TTC549 (cell line): ENCODE results near the gene PRKCQ.

Experiments
- FAIRE-seq: peaks from 2 replicates; lab custom pipeline; 2012; peaks lifted over from hg19 to GRCh38; lab: Jason Lieb, UNC

Gene PRKCQ

DNA sequence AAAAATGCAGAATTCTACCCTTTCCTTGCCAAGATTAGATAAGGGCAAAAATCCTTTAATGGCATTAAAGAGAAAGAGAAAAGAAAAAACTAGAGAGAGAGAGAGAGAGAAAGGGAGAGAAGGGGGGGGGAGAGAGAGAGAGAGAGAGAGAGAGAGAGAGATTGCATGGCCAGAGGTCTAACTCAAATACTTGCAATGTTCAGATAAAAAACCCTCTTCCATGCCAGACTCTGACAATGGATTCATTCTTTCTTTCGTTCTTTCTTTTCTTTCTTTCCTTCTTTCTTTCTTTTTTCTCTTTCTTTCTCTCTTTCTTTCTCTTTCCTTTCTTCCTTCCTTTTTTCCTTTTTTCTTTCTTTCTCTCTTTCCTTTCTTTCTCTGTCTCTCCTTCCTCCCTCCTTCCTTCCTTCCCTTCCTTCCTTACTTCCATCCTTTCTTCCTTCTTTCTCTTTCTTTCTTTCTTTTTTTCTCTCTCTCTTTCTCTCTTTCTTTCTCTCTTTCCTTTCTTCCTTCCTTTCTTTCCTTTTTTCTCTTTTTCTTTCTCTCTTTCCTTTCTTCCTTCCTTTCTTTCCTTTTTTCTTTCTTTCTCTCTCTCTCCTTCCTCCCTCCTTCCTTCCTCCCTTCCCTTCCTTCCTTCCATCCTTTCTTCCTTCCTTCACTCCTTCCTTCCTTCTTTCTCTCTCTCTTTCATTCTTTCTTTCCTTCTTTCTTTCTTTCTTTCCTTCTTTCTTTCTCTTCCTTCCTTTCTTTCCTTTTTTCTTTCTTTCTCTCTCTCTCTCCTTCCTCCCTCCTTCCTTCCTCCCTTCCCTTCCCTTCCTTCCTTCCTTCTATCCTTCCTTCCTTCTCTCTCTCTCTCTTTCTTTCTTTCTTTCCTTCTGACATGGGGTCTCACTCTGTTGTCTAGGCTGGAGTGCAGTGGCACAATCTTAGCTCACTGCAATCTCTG, 175.7 kb downstream of the PRKCQ start:
- no peak for FAIRE-seq

DNA sequence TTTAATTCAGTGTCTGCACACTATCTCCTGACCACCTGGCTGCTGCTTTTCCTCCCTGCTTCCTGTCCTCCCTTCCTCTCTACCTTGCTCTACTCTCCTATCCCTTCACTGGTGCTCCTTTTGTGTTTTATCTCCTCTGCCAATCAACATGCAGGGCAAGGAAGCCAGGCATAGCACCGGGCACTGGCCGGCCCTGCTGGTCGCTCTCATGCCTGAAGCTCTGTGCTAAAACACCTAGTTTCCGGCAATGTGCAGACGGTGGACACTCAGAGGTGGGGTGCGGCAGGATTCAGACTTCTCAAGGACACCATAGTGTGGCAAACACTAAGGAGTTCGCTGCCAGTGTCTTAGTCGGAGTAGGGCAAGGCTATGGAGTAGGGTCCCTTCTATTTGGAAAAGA, 177.1 kb downstream of the PRKCQ start:
- no peak for FAIRE-seq

DNA sequence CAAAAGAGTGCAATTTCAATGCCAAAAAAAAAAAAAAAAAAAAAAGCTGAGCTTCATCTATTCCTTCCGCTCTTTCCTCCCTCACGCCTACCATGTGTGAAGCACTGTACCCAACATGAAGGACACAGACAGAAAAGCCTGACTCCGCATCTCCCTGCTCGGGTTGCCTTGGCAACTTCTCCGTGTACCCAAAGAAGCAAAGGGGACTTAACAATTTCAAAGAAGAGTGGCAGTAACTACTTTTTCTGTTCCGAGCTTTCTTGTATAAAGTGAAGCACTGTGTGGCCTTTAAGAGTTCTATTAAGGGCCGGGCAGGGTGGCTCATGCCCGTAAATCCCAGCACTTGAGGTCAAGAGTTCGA, 177.7 kb downstream of the PRKCQ start:
- FAIRE-seq: no peak

DNA sequence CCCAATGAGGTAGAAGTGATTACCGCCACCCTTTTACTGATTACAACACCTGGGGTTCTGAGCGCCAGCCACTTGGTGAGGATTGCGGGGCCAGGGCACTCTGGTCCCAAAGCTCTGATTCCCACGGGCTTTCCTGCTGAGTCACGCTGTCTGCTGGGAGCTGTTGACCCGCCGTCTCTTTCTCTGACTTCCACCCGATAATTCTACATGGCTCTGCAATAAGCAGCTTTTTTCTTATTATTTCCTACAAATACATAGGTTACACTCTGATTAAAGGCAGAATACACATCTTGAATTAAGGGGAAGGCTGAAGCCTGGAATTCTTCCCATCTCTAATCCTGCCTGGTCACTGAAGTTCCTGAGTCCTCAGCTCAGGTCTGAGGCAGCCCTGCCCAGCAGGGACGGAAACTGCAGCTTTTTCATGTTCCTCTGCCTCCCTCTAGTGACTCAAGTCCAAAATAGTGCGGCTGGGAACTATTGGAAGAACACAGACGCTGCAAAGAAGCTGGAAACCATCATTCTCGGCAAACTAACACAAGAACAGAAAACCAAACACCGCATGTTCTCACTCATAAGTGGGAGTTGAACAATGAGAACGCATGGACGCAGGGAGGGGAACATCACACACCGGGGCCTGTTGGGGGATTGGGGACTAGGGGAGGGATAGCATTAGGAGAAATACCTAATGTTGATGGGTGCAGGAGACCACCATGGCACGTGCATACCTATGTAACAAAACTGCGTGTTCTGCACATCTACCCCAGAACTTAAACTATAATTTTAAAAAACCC, 178.3 kb downstream of the PRKCQ start:
- FAIRE-seq: peak; percentile 50

DNA sequence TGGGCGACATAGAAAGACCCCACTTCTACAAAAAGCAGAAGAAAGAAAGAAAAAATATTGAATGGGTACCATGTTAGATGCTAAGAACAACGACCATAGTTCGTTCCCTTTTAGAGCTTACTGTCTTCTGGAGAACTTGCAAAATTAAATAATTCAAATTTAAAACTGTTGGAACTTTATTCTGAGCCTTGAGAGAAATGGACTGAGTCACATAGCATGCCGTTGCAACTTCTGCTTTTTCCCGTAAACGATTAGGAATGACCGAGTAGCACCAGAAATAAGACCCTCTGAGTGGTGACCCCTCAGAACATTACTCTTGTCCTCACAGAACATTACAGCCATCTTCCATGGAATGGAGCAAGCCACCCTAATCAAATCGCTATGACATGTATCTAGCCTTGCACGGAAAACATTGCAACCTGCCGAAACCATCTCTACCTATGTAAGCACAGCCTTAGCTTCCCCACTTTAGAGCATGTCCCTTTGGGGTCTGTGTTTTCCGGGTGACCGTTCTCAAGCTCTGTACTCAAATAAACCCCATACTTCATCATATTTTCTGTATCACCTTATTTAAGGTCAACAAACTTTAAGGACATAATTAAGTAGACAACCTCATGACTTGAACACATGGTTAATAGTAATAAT, 179.1 kb downstream of the PRKCQ start:
- no peak for FAIRE-seq

DNA sequence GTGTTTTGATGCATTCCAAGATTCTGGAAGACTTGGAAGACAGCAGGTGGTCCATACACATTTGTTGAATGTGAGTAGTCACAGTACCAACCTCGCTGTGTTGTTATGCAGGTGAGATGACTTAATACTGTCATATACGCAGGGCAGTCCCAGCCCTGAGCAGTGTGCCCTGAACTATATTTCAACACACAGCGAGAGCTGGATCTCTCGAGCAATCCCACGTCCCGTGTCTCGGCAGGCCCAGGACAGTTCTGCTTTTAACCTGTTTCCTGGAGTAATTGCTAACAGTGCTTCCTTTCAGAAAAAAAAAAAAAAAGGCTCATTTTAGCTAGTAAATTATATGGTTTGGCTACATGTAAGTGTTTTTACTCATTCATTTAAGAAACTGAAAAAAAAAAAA, 179.7 kb downstream of the PRKCQ start:
- FAIRE-seq: no peak

DNA sequence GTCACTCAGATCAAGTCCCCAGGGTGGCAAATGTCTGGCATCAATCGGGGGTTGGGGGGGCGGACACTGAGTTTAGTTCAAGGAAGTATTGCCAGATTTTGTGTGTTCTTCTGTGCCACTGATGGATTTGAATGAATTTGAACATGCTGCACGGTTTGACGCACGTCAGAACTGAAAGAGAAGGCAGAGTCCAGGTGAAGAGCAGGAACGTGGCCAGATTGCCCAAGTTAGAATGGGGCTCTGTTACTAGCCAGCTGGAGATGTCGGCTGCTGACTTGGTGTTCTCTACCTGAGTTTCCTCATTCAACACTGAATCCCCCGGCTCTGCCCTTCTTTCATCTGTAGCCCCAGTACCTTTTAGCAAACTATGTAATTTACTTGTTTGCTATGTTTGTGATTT, 180.2 kb downstream of the PRKCQ start:
- FAIRE-seq: no peak

DNA sequence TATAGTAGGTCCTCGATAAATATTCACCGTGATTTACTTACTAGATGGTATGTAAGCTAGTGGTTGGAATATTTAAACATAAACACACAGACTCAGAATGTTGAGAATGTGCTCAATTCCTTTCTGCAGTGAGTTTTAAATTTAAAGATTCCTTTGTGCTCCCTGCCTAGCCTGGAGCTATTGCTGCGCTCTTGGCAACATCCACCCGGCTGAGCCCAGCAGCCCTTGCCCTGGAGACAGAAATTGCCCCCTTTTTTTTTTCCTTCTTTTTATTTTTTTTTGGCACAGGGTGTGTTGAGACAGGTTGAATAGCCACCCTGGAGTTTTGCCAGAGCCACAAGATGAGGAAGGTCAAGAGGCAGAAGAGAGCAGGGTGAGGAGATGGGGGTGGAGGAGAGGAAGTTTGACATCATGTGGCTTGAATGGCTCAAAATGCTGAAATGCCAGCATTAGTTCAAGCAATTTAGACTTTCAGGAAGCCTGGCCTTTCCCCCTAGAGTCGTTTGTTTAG, 180.8 kb downstream of the PRKCQ start:
- no peak for FAIRE-seq

DNA sequence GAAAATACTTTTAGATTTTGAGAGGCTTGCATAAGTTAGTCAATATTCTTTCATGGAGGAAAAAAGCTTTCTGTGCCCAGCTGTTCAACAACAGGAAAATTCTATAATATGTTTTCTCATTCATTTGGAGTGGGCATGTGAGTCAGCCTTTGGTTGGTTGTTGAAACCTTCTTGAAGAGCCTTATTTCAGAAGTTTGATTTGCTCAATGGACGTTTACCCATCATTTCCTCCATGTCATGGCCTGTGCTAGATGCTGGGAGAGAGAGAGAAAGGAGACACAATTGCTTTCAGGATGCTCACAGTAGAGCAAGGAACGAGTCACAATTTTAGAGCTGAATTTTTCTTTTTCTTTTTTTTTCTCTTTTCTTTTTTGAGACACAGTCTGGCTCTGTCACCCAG, 181.7 kb downstream of the PRKCQ start:
- FAIRE-seq: no peak

DNA sequence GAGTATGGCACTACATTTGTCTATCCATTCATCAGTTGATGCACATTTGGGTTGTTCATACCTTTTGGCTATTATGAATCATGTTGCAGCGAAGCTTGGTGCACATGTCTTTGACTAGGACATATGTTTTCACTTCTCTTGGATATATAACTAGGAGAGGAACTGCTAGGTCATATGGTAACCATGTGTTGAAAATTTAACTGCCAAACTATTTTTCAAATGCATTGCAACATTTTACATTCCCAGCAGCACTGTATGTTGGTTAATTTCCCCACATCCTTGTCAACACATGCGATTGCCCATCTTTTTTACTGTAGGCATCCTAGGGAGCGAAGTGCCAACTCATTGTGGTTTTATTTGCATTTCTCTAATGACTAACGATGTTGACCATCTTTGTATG, 183.4 kb downstream of the PRKCQ start:
- no peak for FAIRE-seq

DNA sequence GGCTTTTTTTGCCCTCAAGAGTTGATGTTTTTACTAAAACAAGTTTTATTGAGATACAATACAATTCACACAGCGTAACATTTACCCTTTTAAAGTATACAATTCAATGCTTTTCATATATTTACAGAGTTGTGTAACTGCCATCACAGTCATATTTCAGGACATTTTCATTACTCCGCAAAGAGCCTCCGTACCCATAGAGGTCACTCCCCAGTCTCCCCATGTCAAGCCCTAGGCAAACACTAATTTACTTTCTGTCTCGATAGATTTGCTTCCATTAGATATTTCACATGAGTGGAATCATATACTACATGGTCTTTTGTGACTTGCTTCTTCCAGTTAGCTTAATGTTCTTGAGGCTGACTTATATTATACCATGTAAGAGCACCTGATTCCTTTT, 183.8 kb downstream of the PRKCQ start:
- no peak for FAIRE-seq

DNA sequence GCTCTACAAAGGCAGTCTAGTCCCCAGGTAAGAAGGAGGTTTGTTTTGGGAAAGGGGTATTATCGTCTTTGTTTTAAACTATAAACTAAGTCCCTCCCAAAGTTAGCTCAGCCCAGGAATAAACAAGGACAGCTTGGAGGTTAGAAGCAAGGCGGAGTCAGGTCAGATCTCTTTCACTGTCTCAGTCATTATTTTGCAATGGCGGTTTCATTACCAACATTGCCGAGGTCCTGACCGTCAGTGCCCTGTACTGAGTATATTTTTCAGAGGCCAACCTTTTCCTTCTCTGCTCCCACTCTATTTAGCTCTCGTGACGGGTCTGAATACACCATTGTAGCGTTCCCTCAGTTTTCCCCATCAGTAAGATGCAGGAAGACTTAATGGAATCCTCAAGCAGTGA, 184.5 kb downstream of the PRKCQ start:
- FAIRE-seq: no peak

DNA sequence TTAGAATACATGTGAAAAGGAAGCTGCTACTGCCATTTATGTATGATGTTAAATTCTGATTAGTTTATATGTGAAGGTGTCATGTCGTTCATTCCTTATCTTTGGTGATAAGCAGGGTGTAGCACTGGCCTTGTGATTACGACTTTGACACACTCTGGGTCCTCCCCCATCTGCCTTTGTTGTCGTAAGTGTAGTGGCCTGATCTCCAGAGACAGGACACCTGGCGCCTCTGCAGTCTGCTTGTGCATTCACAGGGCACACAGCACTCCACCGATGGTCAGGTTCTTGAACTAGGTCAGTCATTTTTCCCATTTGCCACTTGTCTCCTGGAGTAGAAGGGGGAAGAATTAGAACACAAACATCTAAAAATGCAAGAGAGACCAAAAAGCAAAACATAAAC, 186.0 kb downstream of the PRKCQ start:
- no peak for FAIRE-seq

DNA sequence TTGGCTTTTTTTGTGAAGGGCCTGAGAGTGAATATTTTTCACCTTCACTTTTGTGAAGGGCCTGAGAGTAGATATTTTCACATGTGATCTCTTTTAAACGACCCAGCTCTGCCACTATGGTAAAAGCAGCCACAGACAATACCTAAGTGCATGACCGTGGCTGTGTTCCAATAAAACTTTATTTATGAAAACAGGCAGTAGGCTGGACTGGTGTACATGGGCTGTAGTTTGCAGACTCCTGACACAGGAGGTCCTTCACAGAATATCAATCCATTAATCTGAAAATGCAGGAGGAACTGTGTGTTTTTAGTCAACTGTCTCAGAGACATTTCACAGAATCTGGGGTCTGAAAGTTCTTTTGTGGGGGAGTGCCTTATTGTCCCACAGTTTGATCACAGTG, 186.9 kb downstream of the PRKCQ start:
- no peak for FAIRE-seq

DNA sequence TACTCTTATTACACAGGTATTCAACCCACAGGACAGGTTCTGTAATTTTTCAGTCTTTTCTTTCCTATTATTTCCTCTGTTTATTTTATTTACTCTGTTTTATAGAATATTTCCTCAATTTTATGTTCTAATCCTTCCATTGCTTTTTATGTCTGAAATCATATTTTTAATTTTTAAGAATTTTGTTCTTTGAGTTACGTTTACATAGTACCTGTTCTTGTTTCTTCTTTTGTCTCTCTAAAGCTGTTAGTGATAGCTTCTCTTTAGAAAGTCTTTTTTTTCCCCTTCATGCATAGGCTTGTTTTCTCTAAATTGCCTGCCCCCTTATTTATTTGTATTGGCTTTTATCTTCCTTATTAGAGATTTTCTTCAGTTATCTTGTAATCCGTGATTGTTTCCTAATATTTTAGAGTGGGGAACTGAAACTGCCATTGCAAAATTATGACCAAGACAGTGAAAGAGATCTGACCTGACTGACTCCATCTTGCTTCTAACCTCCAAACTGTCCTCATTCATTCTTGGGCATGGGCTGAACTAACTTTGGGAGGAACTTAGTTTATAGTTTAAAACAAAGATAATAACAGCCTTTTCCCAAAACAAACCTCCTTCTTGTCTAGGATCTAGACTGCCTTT, 189.7 kb downstream of the PRKCQ start:
- no peak for FAIRE-seq

DNA sequence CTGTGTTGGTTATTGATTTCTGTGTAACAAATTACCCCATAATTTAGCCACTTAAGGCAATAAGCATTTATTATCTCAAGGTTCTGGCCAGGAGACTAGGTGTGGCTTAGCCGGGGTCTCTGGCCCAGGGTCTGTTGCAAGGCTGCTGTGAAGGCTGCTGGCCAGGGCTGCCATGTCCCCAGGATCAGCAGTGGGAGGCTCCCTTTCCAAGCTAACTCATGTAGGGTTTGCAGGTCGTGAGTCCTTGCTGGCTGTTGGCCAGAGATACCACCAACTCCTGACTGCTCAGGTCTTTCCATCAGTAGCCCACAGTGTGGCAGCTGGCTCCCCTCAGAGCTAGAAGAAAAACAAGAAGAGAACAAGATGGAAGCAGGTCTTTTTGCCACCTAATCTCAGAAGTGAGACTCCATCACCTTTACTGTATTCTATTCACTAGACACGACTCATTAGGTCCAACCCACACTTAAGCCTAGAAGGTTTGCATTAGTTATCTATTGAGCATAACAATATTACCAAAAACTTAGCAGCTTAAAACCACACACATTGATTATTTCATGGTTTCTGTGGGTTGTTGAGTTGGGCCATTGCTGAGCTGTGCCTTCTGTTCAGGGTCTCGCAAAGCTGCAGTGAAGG, 191.7 kb downstream of the PRKCQ start:
- FAIRE-seq: no peak

DNA sequence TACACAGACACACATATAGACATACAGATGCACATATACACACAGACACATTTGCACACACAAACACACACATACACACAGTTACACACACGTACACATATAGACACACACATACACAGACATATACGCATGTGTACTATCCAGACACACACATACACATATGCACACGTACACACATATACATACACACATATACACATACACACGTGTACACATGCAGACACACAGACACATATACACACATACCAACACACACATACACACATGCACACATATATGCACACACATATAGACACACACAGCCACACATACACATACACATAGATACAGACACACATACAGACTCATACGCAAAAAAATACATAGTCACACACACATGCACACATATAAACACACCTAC, 193.1 kb downstream of the PRKCQ start:
- FAIRE-seq: no peak

DNA sequence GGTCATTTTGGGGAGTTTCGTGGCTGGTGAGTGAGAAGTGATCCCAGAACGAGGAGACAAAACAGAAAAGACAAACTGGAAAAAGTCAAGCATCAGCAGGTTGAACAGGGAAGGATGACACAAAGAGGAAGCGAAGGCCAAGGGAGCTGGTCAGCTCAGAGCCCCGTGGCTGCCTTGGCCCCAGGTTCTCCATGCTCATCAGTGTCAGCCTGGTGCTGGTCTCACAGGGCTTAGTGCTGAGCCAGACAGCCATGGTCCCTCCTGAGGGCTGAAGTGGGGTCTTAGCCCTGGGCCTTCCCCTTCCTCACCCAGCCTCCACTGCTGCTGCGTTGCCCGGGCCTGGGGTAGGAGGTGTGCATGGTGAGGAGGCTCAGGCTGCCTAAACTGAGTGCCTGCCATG, 193.7 kb downstream of the PRKCQ start:
- FAIRE-seq: no peak

DNA sequence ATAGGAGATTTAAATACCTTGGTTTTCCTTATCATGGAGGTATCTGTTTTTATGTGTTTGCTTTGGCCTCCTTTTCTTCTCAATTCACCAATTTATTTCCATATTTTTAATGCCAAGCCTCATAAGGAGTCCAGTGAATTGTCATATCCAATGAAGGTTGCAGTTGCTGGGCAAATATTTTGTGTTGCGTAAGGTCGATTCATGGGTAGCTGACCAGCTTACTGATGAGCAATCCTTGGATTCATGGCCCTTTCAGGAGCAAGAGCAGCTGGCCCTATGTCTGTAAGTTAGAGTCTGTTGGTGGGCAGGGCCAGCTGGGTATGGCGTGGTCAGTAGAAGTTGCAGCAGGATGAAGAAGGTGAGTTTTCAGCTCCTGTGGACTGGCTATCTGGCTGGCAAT, 194.4 kb downstream of the PRKCQ start:
- FAIRE-seq: no peak

DNA sequence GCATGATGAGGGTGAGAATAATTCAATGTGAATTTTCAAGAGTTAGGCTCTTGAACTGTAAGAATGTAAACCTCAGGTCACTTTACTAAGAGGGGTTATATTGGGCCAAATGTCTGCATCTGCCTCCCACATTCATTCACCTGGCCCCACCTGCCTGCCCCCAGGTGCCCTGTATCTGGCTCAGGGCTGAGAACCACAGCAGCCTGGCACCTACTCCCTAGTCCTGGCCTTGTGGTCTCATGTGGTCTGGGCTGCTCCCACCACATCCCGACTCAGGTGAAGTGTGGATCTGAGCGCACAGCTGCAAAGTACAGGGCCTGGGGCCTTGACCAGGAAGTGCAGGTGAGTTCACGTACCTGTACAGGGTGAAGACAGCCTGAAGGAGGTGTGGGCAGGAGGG, 195.2 kb downstream of the PRKCQ start:
- no peak for FAIRE-seq

DNA sequence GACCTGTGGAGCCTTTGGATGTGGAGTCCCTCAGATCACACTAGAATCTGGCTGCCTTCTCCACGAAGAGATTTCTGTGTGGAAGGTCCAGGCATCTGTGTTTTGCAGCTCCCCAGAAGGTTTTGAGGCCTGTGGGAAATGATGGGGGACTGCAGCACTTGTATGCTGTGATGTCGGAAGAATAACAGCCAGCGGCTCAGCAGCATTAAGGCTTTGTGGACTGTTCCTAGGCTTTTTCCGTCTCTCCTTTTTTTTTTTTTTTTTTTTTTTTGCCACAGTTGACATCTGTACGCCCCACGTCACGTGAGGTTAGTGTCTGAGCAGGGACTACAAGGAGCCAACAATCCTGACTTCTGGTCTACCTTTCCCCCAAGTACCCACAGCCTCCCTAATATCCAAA, 196.0 kb downstream of the PRKCQ start:
- no peak for FAIRE-seq
